Retina (tissue), 1 donor: ENCODE data around the gene RNASE3.
A peak's percentile ranks its signal among the peaks of the same experiment; 100 is the strongest.
"Not testable (repeated sequence)": the region's sequence is repeated elsewhere in the genome, so short reads cannot be mapped to it uniquely, and the experiment has no call there.

ENCODE experiments used
- DNase-seq: peaks from one replicate; pipeline ENCODE4 v3.0.0-alpha.2; 2016

Gene RNASE3

GRCh38 chr14:20891126-20891825, at the start of gene RNASE3:
Gene RNASE3 (plus strand): TSS chr14:20891385. CDS start chr14:20891687, 302 bp downstream.
- not testable (repeated sequence) for DNase-seq

GRCh38 chr14:20846560-20846959, 44.6 kb upstream of the RNASE3 start:
- no peak for DNase-seq

GRCh38 chr14:20848316-20848954, 42.8 kb upstream of the RNASE3 start:
- no peak for DNase-seq

- no peak for DNase-seq
Measured at GRCh38 chr14:20848955-20849570, 42.1 kb upstream of the RNASE3 start.

- no peak for DNase-seq
Measured at GRCh38 chr14:20853042-20853441, 38.1 kb upstream of the RNASE3 start.

- peak; percentile 38 for DNase-seq
Measured at GRCh38 chr14:20855652-20856291, 35.4 kb upstream of the RNASE3 start.

- no peak for DNase-seq
Measured at GRCh38 chr14:20857207-20857606, 34.0 kb upstream of the RNASE3 start.

GRCh38 chr14:20857630-20858261, 33.4 kb upstream of the RNASE3 start:
- peak; percentile 58 for DNase-seq

- no peak for DNase-seq
Measured at GRCh38 chr14:20866194-20866593, 25.0 kb upstream of the RNASE3 start.

GRCh38 chr14:20866963-20867362, 24.2 kb upstream of the RNASE3 start:
- DNase-seq: peak; percentile 15

GRCh38 chr14:20873370-20874177, 17.6 kb upstream of the RNASE3 start:
- peak; percentile 80 for DNase-seq

- DNase-seq: no peak
Measured at GRCh38 chr14:20877016-20877415, 14.2 kb upstream of the RNASE3 start.

- DNase-seq: no peak
Measured at GRCh38 chr14:20878695-20879094, 12.5 kb upstream of the RNASE3 start.

- not testable (repeated sequence) for DNase-seq
Measured at GRCh38 chr14:20881229-20881628, 10.0 kb upstream of the RNASE3 start.

- DNase-seq: not testable (repeated sequence)
Measured at GRCh38 chr14:20882787-20883186, 8.4 kb upstream of the RNASE3 start.

GRCh38 chr14:20888411-20888810, 2.8 kb upstream of the RNASE3 start:
- not testable (repeated sequence) for DNase-seq

- not testable (repeated sequence) for DNase-seq
Measured at GRCh38 chr14:20895322-20895721, 4.1 kb downstream of the RNASE3 start.

GRCh38 chr14:20904393-20905029, 13.3 kb downstream of the RNASE3 start:
- DNase-seq: no peak

GRCh38 chr14:20905676-20906075, 14.5 kb downstream of the RNASE3 start:
- no peak for DNase-seq

GRCh38 chr14:20907214-20907613, 16.0 kb downstream of the RNASE3 start:
- DNase-seq: no peak

- DNase-seq: not testable (repeated sequence)
Measured at GRCh38 chr14:20910822-20911221, 19.6 kb downstream of the RNASE3 start.
